ENCODE results near the gene ATXN7L3.

Gene ATXN7L3

DNA sequence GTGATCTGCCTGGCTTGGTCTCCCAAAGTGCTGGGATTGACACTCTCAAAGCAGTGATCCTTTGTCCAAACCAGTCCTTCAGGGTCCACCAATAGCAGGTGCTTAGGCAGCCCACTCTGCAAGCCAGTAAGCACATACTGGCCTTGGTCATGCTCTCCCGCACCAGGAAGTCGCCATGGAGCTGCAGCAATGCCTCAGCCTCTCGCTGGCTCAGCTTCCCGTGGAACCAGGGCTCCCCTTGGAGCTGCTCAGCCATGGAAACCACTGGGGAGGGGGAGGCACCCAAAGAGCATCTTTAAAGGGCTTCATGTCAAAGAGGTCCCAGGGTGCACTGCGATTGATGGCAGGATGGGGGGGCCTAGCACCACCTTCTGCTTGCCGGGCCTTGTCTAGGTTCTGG lies 29.4 kb upstream of the ATXN7L3 start:
- no peaks in the 10 kb centered on the region for H3K4me1 ChIP-seq (ENCODE audit: insufficient read depth, low read length, severe bottlenecking)
- no peak overlapping the region for H3K4me2 ChIP-seq (ENCODE audit: low read length)
- no peaks in the 10 kb centered on the region for H3K9me2 ChIP-seq (ENCODE audit: low read depth, low read length)
- H3K27me3 ChIP-seq (ENCODE audit: insufficient read depth, low read length) = no peaks in the 10 kb centered on the region
- H3K36me3 ChIP-seq (ENCODE audit: insufficient read depth, low read length) = no peaks in the 10 kb centered on the region; the same call in 1 of the 2 replicates
- TF ChIP-seq EZH2 (IDR thresholded peaks at IDR 0.05; ENCODE audit: borderline replicate concordance, low read length) = no peak
- TF ChIP-seq, protein P1, sequence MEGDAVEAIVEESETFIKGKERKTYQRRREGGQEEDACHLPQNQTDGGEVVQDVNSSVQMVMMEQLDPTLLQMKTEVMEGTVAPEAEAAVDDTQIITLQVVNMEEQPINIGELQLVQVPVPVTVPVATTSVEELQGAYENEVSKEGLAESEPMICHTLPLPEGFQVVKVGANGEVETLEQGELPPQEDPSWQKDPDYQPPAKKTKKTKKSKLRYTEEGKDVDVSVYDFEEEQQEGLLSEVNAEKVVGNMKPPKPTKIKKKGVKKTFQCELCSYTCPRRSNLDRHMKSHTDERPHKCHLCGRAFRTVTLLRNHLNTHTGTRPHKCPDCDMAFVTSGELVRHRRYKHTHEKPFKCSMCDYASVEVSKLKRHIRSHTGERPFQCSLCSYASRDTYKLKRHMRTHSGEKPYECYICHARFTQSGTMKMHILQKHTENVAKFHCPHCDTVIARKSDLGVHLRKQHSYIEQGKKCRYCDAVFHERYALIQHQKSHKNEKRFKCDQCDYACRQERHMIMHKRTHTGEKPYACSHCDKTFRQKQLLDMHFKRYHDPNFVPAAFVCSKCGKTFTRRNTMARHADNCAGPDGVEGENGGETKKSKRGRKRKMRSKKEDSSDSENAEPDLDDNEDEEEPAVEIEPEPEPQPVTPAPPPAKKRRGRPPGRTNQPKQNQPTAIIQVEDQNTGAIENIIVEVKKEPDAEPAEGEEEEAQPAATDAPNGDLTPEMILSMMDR (IDR thresholded peaks at IDR 0.05; ENCODE audit: low read length) = no peak
- no peaks in the 10 kb centered on the region for H3K79me2 ChIP-seq (ENCODE audit: insufficient read depth, low read length)
- no peak overlapping the region for H3K9ac ChIP-seq (ENCODE audit: low read length)
- no peak overlapping the region for H3K4me3 ChIP-seq (ENCODE audit: low read depth, low read length, poor library complexity, severe bottlenecking)
- H3K9me3 ChIP-seq (ENCODE audit: low read length) = no peaks in the 10 kb centered on the region
- no peak overlapping the region for H2AFZ ChIP-seq (ENCODE audit: low read length)
- no peak overlapping the region for H3K27ac ChIP-seq (ENCODE audit: low read depth, low read length, poor library complexity, severe bottlenecking)
- no peaks in the 10 kb centered on the region for H3F3A ChIP-seq (ENCODE audit: insufficient read depth, low read length)
- no peaks in the 10 kb centered on the region for H4K20me1 ChIP-seq (ENCODE audit: insufficient read depth, low read length)

DNA sequence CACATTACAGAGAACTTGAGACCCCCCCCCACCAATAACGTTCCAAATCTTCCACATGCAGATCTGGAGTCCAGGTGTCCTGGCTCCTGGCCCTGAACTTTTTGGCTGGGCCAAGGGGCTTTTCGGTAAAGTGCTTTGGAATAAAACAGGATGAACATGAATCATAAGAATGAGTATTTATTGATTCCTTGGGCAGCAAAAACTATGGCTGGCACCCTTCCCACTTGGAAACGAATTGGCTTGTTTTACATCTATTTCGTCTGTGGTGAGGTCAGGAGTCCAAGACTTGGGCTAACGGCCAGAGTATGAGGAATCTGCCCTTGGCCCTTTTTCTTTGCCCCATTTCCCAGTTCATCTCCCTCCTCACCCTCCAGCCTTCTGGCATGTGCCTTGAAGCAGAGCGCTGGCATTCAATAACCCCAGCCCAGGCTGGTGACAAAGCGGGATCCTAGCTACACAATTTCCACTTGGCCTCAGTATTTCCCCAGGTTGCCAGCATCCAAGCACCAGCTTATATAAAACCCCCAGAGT lies 23.9 kb upstream of the ATXN7L3 start:
- Histone ChIP-seq H3K9ac (ENCODE audit: low read length) (no peak overlapping the region), H3K4me3 (ENCODE audit: low read depth, low read length, poor library complexity, severe bottlenecking) (no peak overlapping the region), H3K4me1 (ENCODE audit: insufficient read depth, low read length, severe bottlenecking) (peaks cover 11% of the 10 kb centered on the region), H3K9me3 (ENCODE audit: low read length) (no peaks in the 10 kb centered on the region), H3K9me2 (ENCODE audit: low read depth, low read length) (no peaks in the 10 kb centered on the region), H3K4me2 (ENCODE audit: low read length) (no peak overlapping the region), H3K27ac (ENCODE audit: low read depth, low read length, poor library complexity, severe bottlenecking) (no peak overlapping the region), H3K27me3 (ENCODE audit: insufficient read depth, low read length) (no peaks in the 10 kb centered on the region), H3K79me2 (ENCODE audit: insufficient read depth, low read length) (no peaks in the 10 kb centered on the region), H3K36me3 (ENCODE audit: insufficient read depth, low read length) (no peaks in the 10 kb centered on the region; the same call in 1 of the 2 replicates), H2AFZ (ENCODE audit: low read length) (no peak overlapping the region), H4K20me1 (ENCODE audit: insufficient read depth, low read length) (no peaks in the 10 kb centered on the region), H3F3A (ENCODE audit: insufficient read depth, low read length) (no peaks in the 10 kb centered on the region)
- TF ChIP-seq, protein P1 (IDR thresholded peaks at IDR 0.05; ENCODE audit: low read length) = no peak
- no peak for TF ChIP-seq EZH2 (IDR thresholded peaks at IDR 0.05; ENCODE audit: borderline replicate concordance, low read length)

DNA sequence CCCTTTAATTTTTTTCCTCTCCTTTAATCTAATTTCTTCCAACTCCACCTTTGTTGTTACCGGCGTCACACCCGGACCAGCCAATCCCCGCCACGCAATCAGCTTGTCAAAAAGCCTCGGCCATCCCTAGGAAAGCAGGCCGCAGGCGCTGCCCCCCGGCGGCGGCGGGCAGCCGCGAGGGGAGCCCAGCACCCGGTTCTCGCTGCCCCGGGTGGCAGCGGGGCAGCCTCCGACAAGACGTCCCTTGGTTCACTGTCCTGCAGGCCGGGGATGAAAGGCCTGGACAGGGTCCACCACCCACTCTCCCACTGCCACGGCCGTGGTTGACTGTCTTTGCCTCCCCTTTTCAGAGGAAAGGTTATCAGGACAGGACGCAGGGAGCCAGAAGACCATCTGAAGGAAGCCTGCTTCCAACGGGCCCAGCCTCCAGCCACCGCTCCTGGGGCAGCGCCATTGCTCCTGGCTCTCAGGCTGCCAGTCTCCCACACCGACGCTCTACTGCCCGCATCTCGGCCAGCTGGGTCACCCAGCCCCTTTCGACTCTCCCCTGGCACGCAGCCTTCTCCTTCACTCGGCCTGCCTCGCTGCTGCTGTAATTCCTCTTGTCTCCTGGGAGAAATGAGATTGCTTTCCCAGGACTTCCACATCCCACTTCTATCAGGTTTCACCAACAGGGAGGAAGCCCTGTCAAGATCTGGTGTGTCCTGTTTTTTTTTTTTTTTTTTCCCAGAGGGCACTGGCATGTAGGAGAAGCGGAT lies 22.6 kb upstream of the ATXN7L3 start:
- peak overlapping the region; percentile 86 for H3K4me3 ChIP-seq (ENCODE audit: low read depth, low read length, poor library complexity, severe bottlenecking)
- H3K9me3 ChIP-seq (ENCODE audit: low read length) = no peaks in the 10 kb centered on the region
- H3K9ac ChIP-seq (ENCODE audit: low read length) = no peak overlapping the region; the same call in 1 of the 2 replicates
- TF ChIP-seq, protein P1 (IDR thresholded peaks at IDR 0.05; ENCODE audit: low read length) = no peak
- TF ChIP-seq EZH2 (IDR thresholded peaks at IDR 0.05; ENCODE audit: borderline replicate concordance, low read length) = no peak
- H4K20me1 ChIP-seq (ENCODE audit: insufficient read depth, low read length) = no peaks in the 10 kb centered on the region
- H2AFZ ChIP-seq (ENCODE audit: low read length) = no peak overlapping the region
- H3K4me2 ChIP-seq (ENCODE audit: low read length) = peak overlapping the region; percentile 95
- no peaks in the 10 kb centered on the region for H3K9me2 ChIP-seq (ENCODE audit: low read depth, low read length)
- H3K36me3 ChIP-seq (ENCODE audit: insufficient read depth, low read length) = peaks cover 8% of the 10 kb centered on the region
- no peak overlapping the region for H3K27ac ChIP-seq (ENCODE audit: low read depth, low read length, poor library complexity, severe bottlenecking)
- H3F3A ChIP-seq (ENCODE audit: insufficient read depth, low read length) = no peaks in the 10 kb centered on the region
- H3K79me2 ChIP-seq (ENCODE audit: insufficient read depth, low read length) = peaks cover 10% of the 10 kb centered on the region
- no peaks in the 10 kb centered on the region for H3K27me3 ChIP-seq (ENCODE audit: insufficient read depth, low read length)
- peaks cover 20% of the 10 kb centered on the region for H3K4me1 ChIP-seq (ENCODE audit: insufficient read depth, low read length, severe bottlenecking)
